Measurements from ENCODE around the gene TDRKH.
A peak's percentile ranks its signal among the peaks of the same experiment; 100 is the strongest.

Gene TDRKH

GRCh38 chr1:151822404-151822803 lies 32.1 kb upstream of the TDRKH start:
- peak in 1 of 2 donors; percentile 45 for DNase-seq (ENCODE audit: low read depth in 2 of 2)

- no peak for DNase-seq (ENCODE audit: low read depth in 2 of 2)
These were observed 30.6 kb upstream of the TDRKH start for GRCh38 chr1:151820940-151821339.

- DNase-seq (ENCODE audit: low read depth in 2 of 2), result no peak
These were observed 29.8 kb upstream of the TDRKH start for GRCh38 chr1:151819976-151820623.

- no peak for DNase-seq (ENCODE audit: low read depth in 2 of 2)
These were observed 29.0 kb upstream of the TDRKH start for GRCh38 chr1:151819227-151819835.

GRCh38 chr1:151817353-151817730 lies 27.0 kb upstream of the TDRKH start:
- DNase-seq (ENCODE audit: low read depth in 2 of 2), result no peak

- DNase-seq (ENCODE audit: low read depth in 2 of 2), result no peak
These were observed 26.4 kb upstream of the TDRKH start for GRCh38 chr1:151816548-151817352.

- no peak for DNase-seq (ENCODE audit: low read depth in 2 of 2)
These were observed 25.5 kb upstream of the TDRKH start for GRCh38 chr1:151815716-151816327.

GRCh38 chr1:151814971-151815545 lies 24.8 kb upstream of the TDRKH start:
- no peak for DNase-seq (ENCODE audit: low read depth in 2 of 2)

GRCh38 chr1:151814426-151814825 lies 24.1 kb upstream of the TDRKH start:
- DNase-seq (ENCODE audit: low read depth in 2 of 2), result no peak

GRCh38 chr1:151813271-151813977 lies 23.1 kb upstream of the TDRKH start:
- DNase-seq (ENCODE audit: low read depth in 2 of 2), result no peak

GRCh38 chr1:151811181-151811580 lies 20.9 kb upstream of the TDRKH start:
- DNase-seq (ENCODE audit: low read depth in 2 of 2), result no peak

GRCh38 chr1:151809985-151810556 lies 19.8 kb upstream of the TDRKH start:
- DNase-seq (ENCODE audit: low read depth in 2 of 2), result no peak

- no peak for DNase-seq (ENCODE audit: low read depth in 2 of 2)
These were observed 19.1 kb upstream of the TDRKH start for GRCh38 chr1:151809290-151809984.

- DNase-seq (ENCODE audit: low read depth in 2 of 2), result no peak
These were observed 17.5 kb upstream of the TDRKH start for GRCh38 chr1:151807766-151808165.

- no peak for DNase-seq (ENCODE audit: low read depth in 2 of 2)
These were observed 16.8 kb upstream of the TDRKH start for GRCh38 chr1:151807131-151807530.

- DNase-seq (ENCODE audit: low read depth in 2 of 2), result no peak
These were observed 15.9 kb upstream of the TDRKH start for GRCh38 chr1:151806170-151806569.

GRCh38 chr1:151805066-151805820 lies 14.9 kb upstream of the TDRKH start, which contains the start of gene LINGO4:
LINGO4 (minus strand) TSS chr1:151805419; CDS start chr1:151802704, 2,715 bp downstream.
- no peak for DNase-seq (ENCODE audit: low read depth in 2 of 2)

- no peak for DNase-seq (ENCODE audit: low read depth in 2 of 2)
These were observed 13.6 kb upstream of the TDRKH start for GRCh38 chr1:151803915-151804314.

GRCh38 chr1:151803164-151803563 lies 12.9 kb upstream of the TDRKH start:
- no peak for DNase-seq (ENCODE audit: low read depth in 2 of 2)

- DNase-seq (ENCODE audit: low read depth in 2 of 2), result no peak
These were observed 12.1 kb upstream of the TDRKH start for GRCh38 chr1:151802372-151802771.
